Neural cell (in vitro differentiated cells): ENCODE measurements around the gene UHRF1. TPM values are rescaled to one million over a fixed set of nuclear protein-coding genes. Genes with fewer than 3 reads are reported as not detected.

Experiments used
- H2AFZ ChIP-seq: fragments of 200-600, 300-800 bp; sonication (generic), shearing (Covaris generic); 2 replicates; pipeline ENCODE4 v1.6.0; 2014; ENCODE audit warnings: low read depth, mild to moderate bottlenecking, antibody characterized with exemption, low read length, moderate library complexity
- H3F3A ChIP-seq: fragments of 200-600 bp; shearing (Covaris generic); 2 replicates; pipeline ENCODE4 v1.6.1; 2016; ENCODE audit warnings: mild to moderate bottlenecking, moderate library complexity, mixed read lengths, antibody characterized with exemption, low read length; ENCODE audit not compliant: insufficient read depth, poor library complexity, severe bottlenecking
- H3K27ac ChIP-seq: fragments of 200-600, 300-800 bp; sonication (generic), shearing (Covaris generic); 2 replicates; pipeline ENCODE4 v1.5.1; 2014; ENCODE audit warnings: mild to moderate bottlenecking, low read length, moderate library complexity
- H3K27me3 ChIP-seq: fragments of 300-800, 200-600 bp; sonication (generic), shearing (Covaris generic); 2 replicates; pipeline ENCODE4 v1.6.0; 2014; ENCODE audit warnings: mild to moderate bottlenecking, low read depth, low read length, moderate library complexity; ENCODE audit not compliant: insufficient read depth
- H3K36me3 ChIP-seq: fragments of 300-800, 200-600 bp; sonication (generic), shearing (Covaris generic); 2 replicates; pipeline ENCODE4 v1.5.1; 2014; ENCODE audit warnings: mild to moderate bottlenecking, antibody characterized with exemption, low read length, moderate library complexity; ENCODE audit not compliant: insufficient read depth
- H3K4me2 ChIP-seq: fragments of 300-800, 200-600 bp; sonication (generic), shearing (Covaris generic); 2 replicates; pipeline ENCODE4 v1.6.0; 2014; ENCODE audit warnings: mild to moderate bottlenecking, low read length
- H3K4me3 ChIP-seq: fragments of 300-800, 200-600 bp; sonication (generic), shearing (Covaris generic); 2 replicates; pipeline ENCODE4 v1.5.1; 2014; ENCODE audit warnings: mild to moderate bottlenecking, low read length, moderate library complexity
- H3K79me2 ChIP-seq: fragments of 200-600 bp; shearing (Covaris generic); replicated peaks from 2 replicates; pipeline ENCODE4 v1.6.0; 2014; ENCODE audit warnings: mild to moderate bottlenecking, low read length, moderate library complexity; ENCODE audit not compliant: insufficient read depth
- H3K9ac ChIP-seq: fragments of 300-800, 200-600 bp; sonication (generic), shearing (Covaris generic); 2 replicates; pipeline ENCODE4 v1.6.1; 2016; ENCODE audit warnings: mild to moderate bottlenecking, low read length, mixed read lengths
- H3K9me2 ChIP-seq: fragments of 200-600 bp; shearing (Covaris generic); 2 replicates; pipeline ENCODE4 v1.6.1; 2016; ENCODE audit warnings: mild to moderate bottlenecking, low read length, mixed read lengths; ENCODE audit not compliant: insufficient read depth
- H3K9me3 ChIP-seq: fragments of 200-600, 300-800 bp; sonication (generic), shearing (Covaris generic); 2 replicates; pipeline ENCODE4 v1.6.1; 2016; ENCODE audit warnings: mild to moderate bottlenecking, mixed run types, low read length, moderate library complexity, mixed read lengths
- H4K20me1 ChIP-seq: fragments of 200-600 bp; shearing (Covaris generic); 2 replicates; pipeline ENCODE4 v1.6.1; 2016; ENCODE audit warnings: mild to moderate bottlenecking, mixed run types; ENCODE audit not compliant: insufficient read depth
- CTCF ChIP-seq: fragments of 450-650 bp; IDR thresholded peaks from 2 replicates; pipeline ENCODE4 v1.5.1; 2014; ENCODE audit warnings: antibody characterized with exemption, mild to moderate bottlenecking, moderate library complexity; ENCODE audit not compliant: poor library complexity, severe bottlenecking
- EP300 ChIP-seq: fragments of 450-650 bp; conservative IDR thresholded peaks from 2 replicates; pipeline ENCODE4 v1.6.1; 2014; ENCODE audit warnings: antibody characterized with exemption, mild to moderate bottlenecking, moderate library complexity; ENCODE audit not compliant: poor library complexity, severe bottlenecking
- EZH2 ChIP-seq: fragments of 200-600, 300-800 bp; shearing (Covaris generic), sonication (generic); IDR thresholded peaks from 2 replicates; pipeline ENCODE4 v1.6.1; 2014; ENCODE audit warnings: antibody characterized with exemption, low read length, borderline replicate concordance, mild to moderate bottlenecking; ENCODE audit not compliant: insufficient read depth, poor library complexity, severe bottlenecking
- MXI1 ChIP-seq: fragments of 450-650 bp; conservative IDR thresholded peaks from 2 replicates; pipeline ENCODE4 v1.6.1; 2014; ENCODE audit warnings: antibody characterized with exemption, mild to moderate bottlenecking; ENCODE audit not compliant: poor library complexity, severe bottlenecking
- POLR2AphosphoS5 ChIP-seq: IDR thresholded peaks from 2 replicates; pipeline ENCODE4 v1.6.1; 2012
- RAD21 ChIP-seq: fragments of 450-650 bp; conservative IDR thresholded peaks from 2 replicates; pipeline ENCODE4 v1.6.1; 2014; ENCODE audit warnings: antibody characterized with exemption, mild to moderate bottlenecking, moderate library complexity
- REST ChIP-seq: IDR thresholded peaks from 2 replicates; pipeline ENCODE4 v1.6.1; 2012; ENCODE audit warnings: borderline replicate concordance
- SMC3 ChIP-seq: fragments of 450-650 bp; conservative IDR thresholded peaks from 2 replicates; pipeline ENCODE4 v1.6.1; 2014; ENCODE audit warnings: antibody characterized with exemption, mild to moderate bottlenecking, moderate library complexity; ENCODE audit not compliant: poor library complexity
- TAF1 ChIP-seq: IDR thresholded peaks from 2 replicates; pipeline ENCODE4 v1.6.1; 2012; ENCODE audit warnings: low read depth
- polyA plus RNA-seq: library from polyadenylated mRNA; depleted of rRNA; stranded (reverse); fragments of >200 nt; gene quantifications from 2 replicates; pipeline ENCODE4 v1.2.3, GENCODE V29; 2014

Gene UHRF1
- polyA plus RNA-seq, 1 donor from 2014 or later = 3.0 TPM

- H3K4me3 ChIP-seq = no peak overlapping the region
- no peak overlapping the region for H3K27ac ChIP-seq
- no peaks in the 10 kb centered on the region for H4K20me1 ChIP-seq
- no peaks in the 10 kb centered on the region for H3K9me3 ChIP-seq
- TF ChIP-seq EP300 (no peak), REST (no peak), SMC3 (no peak), MXI1 (no peak), EZH2 (no peak), CTCF (no peak), TAF1 (no peak), RAD21 (no peak), POLR2AphosphoS5 (no peak)
- H3K79me2 ChIP-seq = peaks cover 37% of the 10 kb centered on the region
- H3K9ac ChIP-seq = no peak overlapping the region
- H3K27me3 ChIP-seq = no peaks in the 10 kb centered on the region
- peaks cover 11% of the 10 kb centered on the region for H3K36me3 ChIP-seq
- H3F3A ChIP-seq = no peaks in the 10 kb centered on the region
- H3K4me2 ChIP-seq = no peak overlapping the region
- H2AFZ ChIP-seq = no peak overlapping the region
- no peaks in the 10 kb centered on the region for H3K9me2 ChIP-seq
Observed at GRCh38 chr19:5000120-5000611, 90.9 kb downstream of the UHRF1 start.

GRCh38 chr19:5001615-5002014, 92.3 kb downstream of the UHRF1 start:
- Histone ChIP-seq H2AFZ (no peak overlapping the region), H3K4me3 (no peak overlapping the region), H3K27ac (no peak overlapping the region), H3K36me3 (peaks cover 11% of the 10 kb centered on the region), H4K20me1 (no peaks in the 10 kb centered on the region), H3K79me2 (peaks cover 40% of the 10 kb centered on the region), H3F3A (no peaks in the 10 kb centered on the region), H3K4me2 (no peak overlapping the region), H3K9ac (no peak overlapping the region), H3K9me3 (no peaks in the 10 kb centered on the region), H3K9me2 (no peaks in the 10 kb centered on the region), H3K27me3 (no peaks in the 10 kb centered on the region)
- TF ChIP-seq MXI1 (no peak), SMC3 (no peak), REST (no peak), EZH2 (no peak), RAD21 (no peak), EP300 (no peak), CTCF (no peak), TAF1 (no peak), POLR2AphosphoS5 (no peak)
